CD14-positive monocyte (primary cell): ENCODE results near the gene C10orf71. TPM values are rescaled to one million over a fixed set of nuclear protein-coding genes. Genes with fewer than 3 reads are reported as not detected.

ENCODE experiments used
- DNase-seq, 3 donors: peaks; one replicate each; pipeline ENCODE4 v3.0.0-alpha.2; 2011 to 2022
- H2AFZ ChIP-seq: 2 replicates; pipeline ENCODE4 v1.6.0; 2012; ENCODE audit warnings: mild to moderate bottlenecking, low read depth, low read length, inconsistent platforms; ENCODE audit not compliant: insufficient read depth, poor library complexity, severe bottlenecking
- H3K27ac ChIP-seq, 2 donors: 1 replicate in 1 of 2; 2 replicates in 1 of 2; pipeline ENCODE4 v1.5.1; 2012 to 2013; ENCODE audit warnings: low read length in 2 of 2, control low read depth in 1 of 2, inconsistent platforms in 1 of 2, low read depth in 1 of 2, mild to moderate bottlenecking in 1 of 2
- H3K27me3 ChIP-seq, 2 donors: one replicate each; pipeline versions ENCODE4 v1.6.0 to v1.6.1; 2011 to 2013; ENCODE audit warnings: low read length in 2 of 2; ENCODE audit not compliant: control insufficient read depth in 2 of 2, insufficient read depth in 2 of 2
- H3K36me3 ChIP-seq, 2 donors: replicated peaks in 1 of 2; 1 replicate in 1 of 2; 2 replicates in 1 of 2; pipeline versions ENCODE4 v1.5.1 to v1.6.1; 2012 to 2013; ENCODE audit warnings: low read length in 2 of 2, control low read depth in 1 of 2, inconsistent platforms in 1 of 2, mild to moderate bottlenecking in 1 of 2; ENCODE audit not compliant: insufficient read depth in 2 of 2, control insufficient read depth in 1 of 2
- H3K4me1 ChIP-seq, 2 donors: 1 replicate in 1 of 2; 2 replicates in 1 of 2; pipeline versions ENCODE4 v1.5.1 to v1.6.1; 2012 to 2013; ENCODE audit warnings: low read length in 2 of 2, control low read depth in 1 of 2, inconsistent platforms in 1 of 2, mild to moderate bottlenecking in 1 of 2, moderate library complexity in 1 of 2; ENCODE audit not compliant: insufficient read depth in 2 of 2, control insufficient read depth in 1 of 2
- H3K4me2 ChIP-seq: replicated peaks from 2 replicates; pipeline ENCODE3; 2012; ENCODE audit warnings: low read length, moderate library complexity, mild to moderate bottlenecking; ENCODE audit not compliant: poor library complexity, severe bottlenecking; ENCODE audit errors: extremely low read depth
- H3K4me3 ChIP-seq, 3 experiments: fragments of 200-600 bp in 1 of 3; sonication (generic) in 1 of 3; replicated peaks in 1 of 3; 1 replicate in 2 of 3; 2 replicates in 1 of 3; pipeline ENCODE4 v1.5.1; 2011 to 2013; ENCODE audit warnings: low read length in 3 of 3, mild to moderate bottlenecking in 3 of 3, control low read depth in 2 of 3, low read depth in 2 of 3, inconsistent platforms in 1 of 3, moderate library complexity in 1 of 3
- H3K79me2 ChIP-seq: 2 replicates; pipeline ENCODE4 v1.6.0; 2012; ENCODE audit warnings: mild to moderate bottlenecking, control low read depth, inconsistent platforms, low read length, moderate library complexity; ENCODE audit not compliant: insufficient read depth
- H3K9ac ChIP-seq: 2 replicates; pipeline ENCODE4 v1.6.0; 2017; ENCODE audit warnings: low read length, mild to moderate bottlenecking; ENCODE audit not compliant: insufficient read depth, poor library complexity, severe bottlenecking
- H3K9me3 ChIP-seq, 2 donors: replicated peaks in 1 of 2; 1 replicate in 1 of 2; 2 replicates in 1 of 2; pipeline versions ENCODE4 v1.5.1 to v1.6.1; 2012 to 2013; ENCODE audit warnings: low read length in 2 of 2, control low read depth in 1 of 2; ENCODE audit not compliant: control insufficient read depth in 1 of 2, insufficient read depth in 1 of 2
- H4K20me1 ChIP-seq: 2 replicates; pipeline ENCODE4 v1.6.0; 2012; ENCODE audit warnings: mild to moderate bottlenecking, low read length, control low read depth, moderate library complexity; ENCODE audit not compliant: insufficient read depth
- H3K27ac Mint-ChIP-seq, 7 donors: one replicate each; pipeline ENCODE4 v1.8.0; 2020; ENCODE audit warnings: mild to moderate bottlenecking in 7 of 7, mixed read lengths in 7 of 7, moderate library complexity in 6 of 7, inconsistent platforms in 2 of 7
- H3K27me3 Mint-ChIP-seq, 3 donors: one replicate each; pipeline ENCODE4 v1.8.0; 2021 to 2022; ENCODE audit warnings: low read depth in 3 of 3, mild to moderate bottlenecking in 3 of 3, mixed read lengths in 3 of 3, moderate library complexity in 3 of 3, inconsistent platforms in 1 of 3
- H3K36me3 Mint-ChIP-seq, 2 donors: one replicate each; pipeline ENCODE4 v1.8.0; 2020; ENCODE audit warnings: mixed read lengths in 2 of 2, inconsistent platforms in 1 of 2, mild to moderate bottlenecking in 1 of 2
- H3K4me1 Mint-ChIP-seq: one replicate; pipeline ENCODE4 v1.8.0; 2020; ENCODE audit warnings: mild to moderate bottlenecking, mixed read lengths
- H3K4me3 Mint-ChIP-seq, 2 donors: one replicate each; pipeline ENCODE4 v1.8.0; 2020; ENCODE audit warnings: mild to moderate bottlenecking in 2 of 2, mixed read lengths in 2 of 2, moderate library complexity in 1 of 2
- H3K9me3 Mint-ChIP-seq, 7 donors: one replicate each; pipeline ENCODE4 v1.8.0; 2020 to 2022; ENCODE audit warnings: mixed read lengths in 7 of 7, mild to moderate bottlenecking in 6 of 7, moderate library complexity in 6 of 7, inconsistent platforms in 2 of 7
- CTCF ChIP-seq: fragments of 200-600 bp; IDR thresholded peaks from one replicate; pipeline ENCODE4 v1.8.0; 2022; ENCODE audit warnings: antibody characterized with exemption, mild to moderate bottlenecking
- WGBS: methylation state at CpG from one replicate; pipeline ENCODE4 v1.1.5; 2013; ENCODE audit warnings: missing lambda C conversion rate; ENCODE audit not compliant: insufficient coverage; 5-methylcytosine and 5-hydroxymethylcytosine counted together
- intact Hi-C, 2 donors: fragments of 100-400 bp; cut with micrococcal nuclease; formaldehyde crosslinking; loops; one replicate each; pipeline versions ENCODE4 v1.15.0 to v1.15.1; 2023
- polyA plus RNA-seq, 3 donors: library from polyadenylated mRNA; depleted of rRNA in 1 of 3; unstranded in 2 of 3; stranded (reverse) in 1 of 3; fragments of 300-500 nt in 2 of 3; fragments of >200 nt in 1 of 3; fragmentation: Illumina TruSeq in 2 of 3; gene quantifications; 1 replicate in 2 of 3; 2 replicates in 1 of 3; pipeline ENCODE4 v1.2.3, GENCODE V29; 2012 to 2021

C10orf71 gene
- polyA plus RNA-seq, 3 donors, result not detected

GRCh38 chr10:49369216-49370162 is 70.5 kb downstream of the C10orf71 start:
- H3K4me2 ChIP-seq, result no peak overlapping the region
- intact Hi-C loops, result loop anchor here in 1 of 2 donors (10.0 kb wide), 1 partner anchor 55 kb away; no protein-coding TSS in a partner anchor
- peaks cover 2 to 15% (median 8%) of the 10 kb centered on the region in 3 donors for H3K27me3 Mint-ChIP-seq
- H3K79me2 ChIP-seq, result no peaks in the 10 kb centered on the region
- DNase-seq, result peak in 2 of 3 donors; percentile 13 to 54
- H3K4me1 Mint-ChIP-seq, result peaks cover 7% of the 10 kb centered on the region
- peaks cover 3 to 7% of the 10 kb centered on the region in 2 donors for H3K4me1 ChIP-seq
- TF ChIP-seq CTCF, result no peak
- no peaks in the 10 kb centered on the region for H3K27me3 ChIP-seq
- H3K9me3 ChIP-seq, result no peaks in the 10 kb centered on the region
- 32% methylated on average over 7 of the region's 14 CpGs for WGBS
- no peak overlapping the region for H3K9ac ChIP-seq
- no peaks in the 10 kb centered on the region for H3K9me3 Mint-ChIP-seq
- no peaks in the 10 kb centered on the region for H3K36me3 ChIP-seq
- no peak overlapping the region for H3K27ac ChIP-seq
- H2AFZ ChIP-seq, result no peak overlapping the region
- no peak overlapping the region for H3K4me3 Mint-ChIP-seq
- H3K36me3 Mint-ChIP-seq, result no peaks in the 10 kb centered on the region
- H3K4me3 ChIP-seq, result no peak overlapping the region
- H4K20me1 ChIP-seq, result no peaks in the 10 kb centered on the region
- H3K27ac Mint-ChIP-seq, result no peak overlapping the region

GRCh38 chr10:49370326-49371100 is 71.5 kb downstream of the C10orf71 start:
- H3K4me1 ChIP-seq, result peaks cover 3 to 7% of the 10 kb centered on the region in 2 donors
- no peak overlapping the region for H2AFZ ChIP-seq
- no peak overlapping the region for H3K27ac Mint-ChIP-seq
- intact Hi-C loops, result no loop called here
- H3K36me3 ChIP-seq, result no peaks in the 10 kb centered on the region
- no peaks in the 10 kb centered on the region for H3K9me3 ChIP-seq
- H3K79me2 ChIP-seq, result no peaks in the 10 kb centered on the region
- no peaks in the 10 kb centered on the region for H3K9me3 Mint-ChIP-seq
- H3K4me2 ChIP-seq, result no peak overlapping the region
- H3K36me3 Mint-ChIP-seq, result no peaks in the 10 kb centered on the region
- H3K27ac ChIP-seq, result no peak overlapping the region
- H4K20me1 ChIP-seq, result no peaks in the 10 kb centered on the region
- WGBS, result 90% methylated on average over 6 of the region's 8 CpGs
- H3K4me3 Mint-ChIP-seq, result no peak overlapping the region
- peaks cover 2 to 15% (median 5%) of the 10 kb centered on the region in 3 donors for H3K27me3 Mint-ChIP-seq
- no peaks in the 10 kb centered on the region for H3K27me3 ChIP-seq
- H3K9ac ChIP-seq, result no peak overlapping the region
- H3K4me1 Mint-ChIP-seq, result peaks cover 7% of the 10 kb centered on the region
- no peak overlapping the region for H3K4me3 ChIP-seq
- DNase-seq, result no peak
- TF ChIP-seq CTCF, result no peak
